ENCODE results near the gene PRKN. TPM values are rescaled to one million over a fixed set of nuclear protein-coding genes. Genes with fewer than 3 reads are reported as not detected.

PRKN gene
- total and polyA plus RNA-seq, 2 donors (not counting 3 experiments of a cell fraction or from before 2014, with no cell fraction given): 0.06 TPM; not detected in 1

GRCh38 chr6:162435071-162435470 is 292.5 kb downstream of the PRKN start:
- no peaks in the 10 kb centered on the region for H3K27me3 ChIP-seq (ENCODE audit: control insufficient read depth in 2 of 2, insufficient read depth in 2 of 2, low read length in 2 of 2)
- no peak overlapping the region for H3K9ac ChIP-seq (replicated peaks; ENCODE audit: extremely low read depth, insufficient read depth, low read length)
- dilution Hi-C loops (cut with MboI; ENCODE audit: extremely low pct_ligation_motif_present, low sequenced_read_pairs): no loop called here
- CTCF ChIA-PET: no interaction called here
- H3K27ac ChIP-seq (ENCODE audit: insufficient read depth, low read depth, low read length): no peak overlapping the region
- BruUV-seq (replicated peaks): no TSS peak
- no peaks in the 10 kb centered on the region for H3K79me2 ChIP-seq (ENCODE audit: control insufficient read depth, insufficient read depth, low read length)
- H3K4me3 ChIP-seq (replicated peaks in 1 of 3; ENCODE audit: insufficient read depth in 1 of 3, low read depth in 1 of 3, low read length in 3 of 3): no peak overlapping the region
- intact Hi-C loops (cut with micrococcal nuclease): no loop called here
- no peak for DNase-seq (ENCODE audit: low read depth, low spot score)
- no peak for FAIRE-seq
- no peak overlapping the region for H2AFZ ChIP-seq (ENCODE audit: low read depth, low read length)
- POLR2A ChIA-PET: no interaction called here
- no peaks in the 10 kb centered on the region for H3K9me3 ChIP-seq (replicated peaks; ENCODE audit: control insufficient read depth, insufficient read depth, low read length)
- H3K4me2 ChIP-seq (ENCODE audit: insufficient read depth, low read length): no peak overlapping the region
- H3K36me3 ChIP-seq (ENCODE audit: control insufficient read depth in 2 of 2, extremely low read depth in 1 of 2, insufficient read depth in 2 of 2, low read length in 2 of 2): no peaks in the 10 kb centered on the region
- TF ChIP-seq POLR2AphosphoS5 (IDR thresholded peaks at IDR 0.05; ENCODE audit: insufficient read depth, low read depth, low read length) (no peak), MAX (IDR thresholded peaks at IDR 0.05; ENCODE audit: insufficient read depth, insufficient read length) (no peak), MYC (IDR thresholded peaks at IDR 0.05; ENCODE audit: low read depth, low read length) (no peak), JUN (IDR thresholded peaks at IDR 0.05; ENCODE audit: borderline replicate concordance, insufficient read depth, insufficient read length, low read depth) (no peak), GATA2 (IDR thresholded peaks at IDR 0.05; ENCODE audit: insufficient read depth, insufficient read length, low read depth, low read length) (no peak), EZH2 (IDR thresholded peaks at IDR 0.05; ENCODE audit: borderline replicate concordance, low read depth, low read length, severe bottlenecking) (no peak), POLR2A (IDR thresholded peaks at IDR 0.05; ENCODE audit: low read depth, low read length) (no peak), CTCF (IDR thresholded peaks at IDR 0.05; ENCODE audit: extremely low read depth in 1 of 2, insufficient read depth in 1 of 2, low read depth in 1 of 2, low read length in 2 of 2) (no peak), FOS (IDR thresholded peaks at IDR 0.05; ENCODE audit: borderline replicate concordance, insufficient read depth, low read length) (no peak)
- H3K4me1 ChIP-seq (ENCODE audit: control insufficient read depth, extremely low read depth, insufficient read depth, low read length): no peaks in the 10 kb centered on the region
- H4K20me1 ChIP-seq (replicated peaks; ENCODE audit: control insufficient read depth, extremely low read depth, insufficient read depth, low read length): no peaks in the 10 kb centered on the region
- no peaks in the 10 kb centered on the region for H3K9me1 ChIP-seq (replicated peaks; ENCODE audit: control insufficient read depth, extremely low read depth, insufficient read depth, low read length)

All from endothelial cell of umbilical vein (primary cell).